Small intestine (tissue), 7 donors: ENCODE data around the gene GPBAR1. TPM values are rescaled to one million over a fixed set of nuclear protein-coding genes. Genes with fewer than 3 reads are reported as not detected.
A peak's percentile ranks its signal among the peaks of the same experiment; 100 is the strongest.

Experiments
- DNase-seq, 2 donors: peaks; one replicate each; pipeline versions ENCODE4 v3.0.0 to v3.0.0-alpha.2; 2013
- FAIRE-seq: peaks from 2 replicates; lab custom pipeline; 2012; peaks lifted over from hg19 to GRCh38; lab: Jason Lieb, UNC
- H3K27ac ChIP-seq, 3 donors: one replicate each; pipeline ENCODE4 v1.5.1; 2013; ENCODE audit warnings: low read length in 2 of 3, mild to moderate bottlenecking in 2 of 3, control low read depth in 1 of 3, inconsistent platforms in 1 of 3, low read depth in 1 of 3, moderate library complexity in 1 of 3
- H3K27me3 ChIP-seq, 3 donors: one replicate each; pipeline ENCODE4 v1.6.1; 2013; ENCODE audit warnings: low read length in 3 of 3, inconsistent platforms in 1 of 3; ENCODE audit not compliant: control insufficient read depth in 3 of 3, insufficient read depth in 3 of 3
- H3K36me3 ChIP-seq, 3 donors: one replicate each; pipeline ENCODE4 v1.6.1; 2013; ENCODE audit warnings: low read length in 3 of 3, inconsistent platforms in 1 of 3, low read depth in 1 of 3, mild to moderate bottlenecking in 1 of 3, moderate library complexity in 1 of 3; ENCODE audit not compliant: control insufficient read depth in 3 of 3, insufficient read depth in 2 of 3
- H3K4me1 ChIP-seq, 3 donors: one replicate each; pipeline ENCODE4 v1.6.1; 2013; ENCODE audit warnings: low read length in 2 of 3, inconsistent platforms in 1 of 3, low read depth in 1 of 3, mild to moderate bottlenecking in 1 of 3, moderate library complexity in 1 of 3; ENCODE audit not compliant: control insufficient read depth in 3 of 3, insufficient read depth in 2 of 3
- H3K4me3 ChIP-seq, 3 donors: one replicate each; pipeline ENCODE4 v1.5.1; 2013; ENCODE audit warnings: low read length in 3 of 3, control low read depth in 1 of 3, inconsistent platforms in 1 of 3, low read depth in 1 of 3, mild to moderate bottlenecking in 1 of 3, moderate library complexity in 1 of 3
- H3K9me3 ChIP-seq, 2 donors: one replicate each; pipeline ENCODE4 v1.6.1; 2013; ENCODE audit warnings: low read depth in 1 of 2, low read length in 1 of 2; ENCODE audit not compliant: control insufficient read depth in 2 of 2, insufficient read depth in 1 of 2
- WGBS, 3 donors: extraction: QIAGEN DNeasy Blood & Tissue Kit; methylation state at CpG; one replicate each; pipeline ENCODE4 v1.1.7; 2013; 5-methylcytosine and 5-hydroxymethylcytosine counted together
- polyA plus RNA-seq, 4 donors: library from polyadenylated mRNA; stranded (reverse) in 3 of 4; unstranded in 1 of 4; fragments of 200-250 nt in 3 of 4; fragments of 120-200 nt in 1 of 4; gene quantifications; one replicate each; pipeline versions ENCODE4 v1.2.1 to v1.2.3, GENCODE V29; 2013
- donor health status: healthy with polysubstance abuse.
- donor health status: control.
- donor health status: control.
- donor health status: Bipolar disorder and iron deficiency.
- donor health status: healthy.

The GPBAR1 gene
- polyA plus RNA-seq, 4 donors = 1.3 to 3.9 (median 1.6) TPM

DNA sequence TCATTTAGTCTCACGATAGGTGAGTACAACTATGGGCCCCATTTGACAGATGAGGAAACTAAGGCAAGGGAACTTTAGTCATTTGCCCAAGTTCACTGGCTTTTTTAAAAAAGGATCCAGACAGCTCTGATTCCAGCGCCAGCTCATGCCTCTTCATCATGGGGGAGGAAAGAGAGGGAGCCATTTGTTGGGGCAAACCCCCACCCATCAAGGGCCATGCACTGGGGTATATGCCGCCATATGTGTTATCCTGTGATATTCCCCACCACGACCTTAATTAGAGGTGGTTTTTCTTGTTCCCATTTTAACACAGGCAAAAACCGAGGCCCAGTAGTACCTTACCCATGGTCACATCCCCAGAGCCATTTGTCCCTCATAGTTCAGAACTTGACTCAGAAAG lies 649 bp upstream of the GPBAR1 start:
- Histone ChIP-seq H3K27me3 (no peaks in the 10 kb centered on the region), H3K36me3 (peaks cover 0 to 51% (median 0%) of the 10 kb centered on the region in 3 donors), H3K4me3 (no peak overlapping the region), H3K27ac (peak overlapping the region in 2 of 3 donors; percentile 1 to 80), H3K9me3 (no peaks in the 10 kb centered on the region), H3K4me1 (peaks cover 8 to 50% (median 11%) of the 10 kb centered on the region in 3 donors)
- FAIRE-seq = no peak
- WGBS, 3 donors = 82 to 92% (median 89%) methylated on average over 5 of the region's 5 CpGs
- no peak for DNase-seq

DNA sequence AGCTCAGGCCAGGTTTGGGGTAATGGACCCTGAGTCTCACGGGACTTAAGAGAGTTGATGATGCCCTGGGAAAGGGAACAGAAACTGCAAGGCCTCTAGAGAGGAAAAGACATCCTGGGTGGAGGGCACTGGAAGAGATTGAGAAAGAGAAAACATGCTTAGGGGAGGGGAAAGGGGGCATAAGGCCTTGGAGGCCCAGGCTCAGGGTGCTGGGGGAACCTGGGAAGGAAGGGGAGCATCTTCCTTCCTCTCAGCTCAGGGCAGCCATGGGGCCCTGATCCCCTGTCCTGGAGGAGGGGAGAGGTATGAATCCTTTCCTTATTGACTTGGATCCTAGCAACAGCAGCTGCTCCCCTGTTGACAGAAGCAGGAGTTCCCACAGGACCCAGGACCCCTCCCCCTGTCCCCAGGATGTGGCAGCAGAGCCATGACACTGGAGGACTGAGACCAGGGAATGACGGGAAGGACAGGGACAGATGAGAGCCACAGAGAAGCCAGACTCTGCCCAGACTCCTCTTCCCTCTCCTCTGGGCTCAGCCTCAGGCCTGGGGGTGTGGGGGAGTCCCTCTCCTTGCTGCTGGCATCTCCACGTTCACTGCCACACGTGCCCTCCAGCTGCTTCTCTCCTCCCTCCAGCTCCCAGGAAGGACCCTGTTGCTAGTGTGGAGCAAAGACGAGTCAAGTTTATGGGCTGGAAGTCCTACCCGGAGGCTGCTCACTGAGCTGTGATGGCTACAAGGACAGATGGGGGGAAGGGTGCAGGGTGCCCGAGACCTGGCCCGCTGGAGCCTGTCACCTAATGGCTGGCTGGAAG lies 815 bp downstream of the GPBAR1 start:
- DNase-seq (peak in 1 of 2 donors; percentile 59), FAIRE-seq (no peak)
- H3K4me3 ChIP-seq = no peak overlapping the region
- no peaks in the 10 kb centered on the region for H3K27me3 ChIP-seq
- peaks cover 8 to 54% (median 13%) of the 10 kb centered on the region in 3 donors for H3K4me1 ChIP-seq
- H3K9me3 ChIP-seq = no peaks in the 10 kb centered on the region
- H3K27ac ChIP-seq = peak overlapping the region in 2 of 3 donors; percentile 44 to 57
- 51 to 64% (median 56%) methylated on average over 8 of the region's 8 CpGs for WGBS, 3 donors
- peaks cover 0 to 59% (median under 1%) of the 10 kb centered on the region in 3 donors for H3K36me3 ChIP-seq

DNA sequence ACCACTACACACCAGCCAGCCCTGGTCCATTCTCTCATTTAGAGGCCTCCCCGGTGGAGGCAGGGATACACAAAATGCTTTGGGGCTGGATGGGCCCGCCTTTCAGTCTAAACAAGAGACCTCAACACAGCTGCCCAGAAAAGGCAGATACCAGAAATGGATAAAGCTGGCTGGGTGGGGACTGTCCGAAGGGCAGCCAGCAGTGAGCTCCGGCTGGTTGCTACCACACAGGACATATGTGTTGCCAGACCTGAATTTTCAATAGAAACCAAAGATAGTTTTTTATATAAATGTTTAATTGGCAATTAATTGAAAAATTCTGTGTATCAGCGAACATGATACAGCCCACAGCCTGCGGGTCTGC lies 1.4 kb downstream of the GPBAR1 start:
- no peak for FAIRE-seq
- 58 to 68% (median 65%) methylated on average over 6 of the region's 6 CpGs for WGBS, 3 donors
- peaks cover 8 to 54% (median 13%) of the 10 kb centered on the region in 3 donors for H3K4me1 ChIP-seq
- H3K4me3 ChIP-seq = no peak overlapping the region
- peak in 1 of 2 donors; percentile 12 for DNase-seq
- H3K27ac ChIP-seq = peak overlapping the region in 2 of 3 donors; percentile 44 to 57
- no peaks in the 10 kb centered on the region for H3K9me3 ChIP-seq
- no peaks in the 10 kb centered on the region for H3K27me3 ChIP-seq
- peaks cover 0 to 61% (median 2%) of the 10 kb centered on the region in 3 donors for H3K36me3 ChIP-seq

DNA sequence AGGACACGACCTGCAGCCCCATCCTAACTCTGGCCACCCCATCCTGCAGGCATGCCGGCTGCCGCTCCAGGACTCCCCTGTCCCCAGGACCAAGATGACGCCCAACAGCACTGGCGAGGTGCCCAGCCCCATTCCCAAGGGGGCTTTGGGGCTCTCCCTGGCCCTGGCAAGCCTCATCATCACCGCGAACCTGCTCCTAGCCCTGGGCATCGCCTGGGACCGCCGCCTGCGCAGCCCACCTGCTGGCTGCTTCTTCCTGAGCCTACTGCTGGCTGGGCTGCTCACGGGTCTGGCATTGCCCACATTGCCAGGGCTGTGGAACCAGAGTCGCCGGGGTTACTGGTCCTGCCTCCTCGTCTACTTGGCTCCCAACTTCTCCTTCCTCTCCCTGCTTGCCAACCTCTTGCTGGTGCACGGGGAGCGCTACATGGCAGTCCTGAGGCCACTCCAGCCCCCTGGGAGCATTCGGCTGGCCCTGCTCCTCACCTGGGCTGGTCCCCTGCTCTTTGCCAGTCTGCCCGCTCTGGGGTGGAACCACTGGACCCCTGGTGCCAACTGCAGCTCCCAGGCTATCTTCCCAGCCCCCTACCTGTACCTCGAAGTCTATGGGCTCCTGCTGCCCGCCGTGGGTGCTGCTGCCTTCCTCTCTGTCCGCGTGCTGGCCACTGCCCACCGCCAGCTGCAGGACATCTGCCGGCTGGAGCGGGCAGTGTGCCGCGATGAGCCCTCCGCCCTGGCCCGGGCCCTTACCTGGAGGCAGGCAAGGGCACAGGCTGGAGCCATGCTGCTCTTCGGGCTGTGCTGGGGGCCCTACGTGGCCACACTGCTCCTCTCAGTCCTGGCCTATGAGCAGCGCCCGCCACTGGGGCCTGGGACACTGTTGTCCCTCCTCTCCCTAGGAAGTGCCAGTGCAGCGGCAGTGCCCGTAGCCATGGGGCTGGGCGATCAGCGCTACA lies 2.1 kb downstream of the GPBAR1 start:
- 87 to 93% (median 93%) methylated on average over 36 to 39 of the region's 39 CpGs for WGBS, 3 donors
- DNase-seq (no peak), FAIRE-seq (no peak)
- peaks cover 8 to 54% (median 13%) of the 10 kb centered on the region in 3 donors for H3K4me1 ChIP-seq
- H3K27me3 ChIP-seq = no peaks in the 10 kb centered on the region
- H3K4me3 ChIP-seq = no peak overlapping the region
- no peaks in the 10 kb centered on the region for H3K9me3 ChIP-seq
- H3K36me3 ChIP-seq = peaks cover 0 to 68% (median 5%) of the 10 kb centered on the region in 3 donors
- H3K27ac ChIP-seq = peak overlapping the region in 2 of 3 donors; percentile 86 to 87

DNA sequence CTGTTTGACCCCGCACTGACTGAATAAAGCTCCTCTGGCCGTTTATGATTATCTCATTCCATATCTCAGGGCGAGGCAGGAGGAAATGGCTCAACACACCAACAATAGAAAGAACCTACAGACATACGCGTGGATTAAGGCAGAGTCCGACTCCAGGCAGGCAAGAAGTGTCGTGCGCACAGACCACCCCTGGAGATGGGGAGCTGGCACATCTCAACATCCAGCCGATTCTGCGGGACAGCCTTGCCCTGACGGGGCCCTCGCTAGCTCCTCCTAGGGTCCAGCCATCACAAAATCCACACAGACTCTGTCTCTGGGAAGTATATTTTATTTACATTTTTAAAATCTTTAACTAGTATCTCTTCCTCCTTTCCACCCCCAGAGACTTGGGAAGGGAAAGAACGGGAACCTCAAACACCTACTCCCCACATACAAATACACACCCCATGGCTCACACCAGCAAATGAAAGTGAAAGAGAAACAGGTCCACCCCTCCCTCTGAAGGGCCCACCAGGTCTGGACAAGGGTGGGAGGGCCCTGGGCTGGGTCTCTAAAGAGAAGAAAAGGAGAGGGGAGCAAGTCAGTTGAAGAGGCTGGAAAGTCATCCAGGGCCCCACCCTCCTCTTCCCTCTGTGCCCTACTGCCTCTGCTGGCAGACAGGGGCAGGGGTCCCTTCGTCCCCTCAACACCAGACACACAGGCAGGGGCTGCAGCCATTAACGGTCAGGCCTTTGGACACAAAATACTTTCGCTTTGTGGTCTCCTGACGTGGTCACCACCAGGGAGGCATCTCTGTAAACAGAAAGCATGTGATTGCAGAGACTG lies 3.2 kb downstream of the GPBAR1 start:
- WGBS, 3 donors = 23 to 46% (median 38%) methylated on average over 17 of the region's 17 CpGs
- Histone ChIP-seq H3K4me1 (peaks cover 8 to 57% (median 13%) of the 10 kb centered on the region in 3 donors), H3K9me3 (no peaks in the 10 kb centered on the region), H3K4me3 (no peak overlapping the region), H3K27ac (peak overlapping the region; percentile 79 to 87 (median 86)), H3K36me3 (peaks cover 0 to 72% (median 5%) of the 10 kb centered on the region in 3 donors), H3K27me3 (no peaks in the 10 kb centered on the region)
- peak; percentile 71 to 72 for DNase-seq
- FAIRE-seq = no peak

DNA sequence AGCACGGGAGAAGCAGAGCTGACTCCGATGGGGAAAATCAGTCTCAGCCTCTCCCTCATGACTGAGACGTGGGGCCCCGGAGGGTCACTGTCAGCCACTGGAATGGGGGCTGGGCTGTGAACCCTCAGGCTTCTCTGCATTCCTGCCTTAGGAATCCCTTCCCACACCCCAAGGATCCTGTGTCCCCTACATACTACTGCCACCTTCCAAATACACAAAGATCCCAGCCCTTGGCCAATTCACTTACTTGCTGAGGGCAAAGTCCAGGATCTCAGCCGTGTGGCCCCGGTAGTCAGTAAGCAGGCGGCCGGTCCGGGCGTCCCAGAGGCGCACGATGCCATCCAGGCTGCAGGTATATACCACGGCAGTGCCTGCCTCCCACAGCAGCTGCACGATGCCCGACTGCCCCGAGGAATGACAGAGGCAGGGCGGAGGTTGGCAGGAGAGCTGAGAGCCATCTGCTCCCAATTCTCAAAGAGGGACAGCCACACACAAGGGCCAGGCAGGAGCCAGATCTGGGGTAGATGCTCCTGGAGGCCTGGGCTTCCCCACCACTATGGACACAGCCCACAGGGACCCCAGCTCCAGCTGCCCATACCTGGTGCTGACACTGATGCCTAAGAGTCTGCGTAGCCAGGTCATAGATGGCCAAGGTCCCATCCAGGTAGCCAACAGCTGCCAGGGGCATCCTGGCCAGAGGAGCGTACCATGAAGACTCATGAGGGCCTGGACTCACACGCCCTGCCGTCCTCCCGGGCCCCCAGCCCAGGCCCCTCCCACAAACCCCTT lies 4.2 kb downstream of the GPBAR1 start:
- H3K27ac ChIP-seq = peak overlapping the region; percentile 79 to 87 (median 86)
- H3K36me3 ChIP-seq = peaks cover 0 to 74% (median 5%) of the 10 kb centered on the region in 3 donors
- peak; percentile 90 to 91 for DNase-seq
- H3K9me3 ChIP-seq = no peaks in the 10 kb centered on the region
- no peak for FAIRE-seq
- peaks cover 8 to 58% (median 13%) of the 10 kb centered on the region in 3 donors for H3K4me1 ChIP-seq
- no peaks in the 10 kb centered on the region for H3K27me3 ChIP-seq
- no peak overlapping the region for H3K4me3 ChIP-seq
- WGBS, 3 donors = 22 to 62% (median 40%) methylated on average over 19 to 22 of the region's 22 CpGs

DNA sequence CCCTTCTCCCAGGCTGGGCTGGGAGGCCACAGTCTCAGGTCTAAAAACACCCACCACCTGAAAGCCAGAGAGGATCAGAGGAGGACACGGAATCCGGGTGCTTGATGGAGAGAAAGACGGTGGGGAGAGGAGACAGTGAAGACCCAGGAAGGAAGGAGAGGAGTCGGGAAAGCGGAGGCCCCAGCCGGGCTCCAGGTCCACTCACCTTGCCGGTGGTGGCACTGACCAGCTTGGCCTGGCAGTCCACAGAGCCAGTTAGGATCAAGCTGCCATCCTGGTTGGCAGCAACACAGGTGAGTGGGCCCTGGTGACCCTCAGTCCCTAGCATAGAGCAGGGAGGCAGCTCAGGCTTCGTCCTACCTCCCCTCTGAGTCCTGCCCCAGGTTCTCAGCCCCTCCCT lies 4.8 kb downstream of the GPBAR1 start:
- FAIRE-seq (no peak), DNase-seq (no peak)
- H3K27ac ChIP-seq = peak overlapping the region in 1 of 3 donors; percentile 79
- H3K36me3 ChIP-seq = peaks cover 0 to 74% (median 5%) of the 10 kb centered on the region in 3 donors
- 67 to 95% (median 88%) methylated on average over 8 of the region's 8 CpGs for WGBS, 3 donors
- H3K4me3 ChIP-seq = no peak overlapping the region
- peaks cover 8 to 53% (median 13%) of the 10 kb centered on the region in 3 donors for H3K4me1 ChIP-seq
- no peaks in the 10 kb centered on the region for H3K27me3 ChIP-seq
- no peaks in the 10 kb centered on the region for H3K9me3 ChIP-seq
